Measurements from ENCODE around the gene LRMDA. TPM values are rescaled to one million over a fixed set of nuclear protein-coding genes. Genes with fewer than 3 reads are reported as not detected.
A peak's percentile ranks its signal among the peaks of the same experiment; 100 is the strongest.

Gene LRMDA
- total and polyA plus RNA-seq, 2 of the 4 experiments (the other 2 are of a cell fraction), result 0.07 TPM; not detected in 1

- Histone ChIP-seq H3K27me3 (ENCODE audit: control insufficient read depth, insufficient read depth, low read length) (no peaks in the 10 kb centered on the region), H3K27ac (ENCODE audit: insufficient read depth, low read length) (no peak overlapping the region), H3K4me1 (ENCODE audit: control insufficient read depth, insufficient read depth, low read length) (peaks cover 22% of the 10 kb centered on the region), H3K4ac (ENCODE audit: low read depth, low read length) (peak overlapping the region; percentile 24; the same call in 1 of the 2 replicates), H3K9me1 (ENCODE audit: insufficient read depth, low read length) (no peaks in the 10 kb centered on the region), H3K9ac (ENCODE audit: low read depth, low read length) (no peak overlapping the region), H3K9me3 (ENCODE audit: control insufficient read depth, insufficient read depth, low read length) (no peaks in the 10 kb centered on the region), H4K91ac (ENCODE audit: insufficient read depth, low read depth, low read length) (peak overlapping the region; percentile 31; the same call in 1 of the 2 replicates), H4K5ac (ENCODE audit: low read depth, low read length) (peak overlapping the region; percentile 76; the same call in 1 of the 2 replicates), H4K20me1 (ENCODE audit: insufficient read depth, low read length) (no peaks in the 10 kb centered on the region), H3K79me1 (ENCODE audit: low read depth in 1 of 2, low read length in 2 of 2) (no peaks in the 10 kb centered on the region), H3K4me3 (ENCODE audit: insufficient read depth, low read depth, low read length) (no peak overlapping the region), H2BK20ac (ENCODE audit: low read depth, low read length) (peak overlapping the region; percentile 67), H2BK5ac (ENCODE audit: low read depth, low read length, poor library complexity, severe bottlenecking) (peak overlapping the region; percentile 5), H2BK15ac (ENCODE audit: low read depth, low read length) (peak overlapping the region; percentile 11; the same call in 1 of the 3 replicates), H2AK9ac (replicated peaks; ENCODE audit: low read depth, low read length, poor library complexity) (no peak overlapping the region), H3K36me3 (ENCODE audit: control insufficient read depth, insufficient read depth, low read length) (no peaks in the 10 kb centered on the region), H2AK5ac (ENCODE audit: low read depth, low read length) (no peak overlapping the region), H4K8ac (ENCODE audit: low read depth in 2 of 2, low read length in 2 of 2) (no peak overlapping the region; a peak in 1 of 4 replicates), H2AFZ (replicated peaks; ENCODE audit: low read length, poor library complexity) (no peak overlapping the region), H3K18ac (ENCODE audit: low read depth, low read length) (peak overlapping the region; percentile 17; the same call in 1 of the 2 replicates), H2BK120ac (ENCODE audit: low read depth, low read length) (peak overlapping the region; percentile 42), H3K4me2 (ENCODE audit: low read depth, low read length) (no peak overlapping the region), H3K56ac (ENCODE audit: extremely low read depth, insufficient read depth, low read length) (no peak overlapping the region), H3K23ac (ENCODE audit: low read depth, low read length) (no peak overlapping the region), H3K14ac (replicated peaks; ENCODE audit: low read depth, low read length) (no peak overlapping the region)
- DNase-seq (no peak), ATAC-seq (ENCODE audit: low read depth) (no peak)
- BruUV-seq (replicated peaks), result no TSS peak
- no peak for TF ChIP-seq CHD1 (IDR thresholded peaks at IDR 0.05; ENCODE audit: low read depth, low read length)
- TF ChIP-seq CEBPB (IDR thresholded peaks at IDR 0.05; ENCODE audit: low read depth, low read length), result no peak
- TF ChIP-seq SMC3 (IDR thresholded peaks at IDR 0.05; ENCODE audit: low read depth, low read length), result no peak
- TF ChIP-seq RAD21 (IDR thresholded peaks at IDR 0.05; ENCODE audit: low read length), result no peak
- no peak for TF ChIP-seq MAFK (IDR thresholded peaks at IDR 0.05; ENCODE audit: low read depth, low read length)
- TF ChIP-seq MXI1 (IDR thresholded peaks at IDR 0.05; ENCODE audit: borderline replicate concordance, low read depth, low read length), result no peak
- TF ChIP-seq, protein P1, sequence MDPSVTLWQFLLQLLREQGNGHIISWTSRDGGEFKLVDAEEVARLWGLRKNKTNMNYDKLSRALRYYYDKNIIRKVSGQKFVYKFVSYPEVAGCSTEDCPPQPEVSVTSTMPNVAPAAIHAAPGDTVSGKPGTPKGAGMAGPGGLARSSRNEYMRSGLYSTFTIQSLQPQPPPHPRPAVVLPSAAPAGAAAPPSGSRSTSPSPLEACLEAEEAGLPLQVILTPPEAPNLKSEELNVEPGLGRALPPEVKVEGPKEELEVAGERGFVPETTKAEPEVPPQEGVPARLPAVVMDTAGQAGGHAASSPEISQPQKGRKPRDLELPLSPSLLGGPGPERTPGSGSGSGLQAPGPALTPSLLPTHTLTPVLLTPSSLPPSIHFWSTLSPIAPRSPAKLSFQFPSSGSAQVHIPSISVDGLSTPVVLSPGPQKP (IDR thresholded peaks at IDR 0.05; ENCODE audit: borderline replicate concordance, low read depth, low read length), result no peak
- dilution Hi-C loops (cut with HindIII; ENCODE audit: low sequenced_read_pairs, unreplicated experiment), result no loop called here
- in situ Hi-C loops (cut with MboI; ENCODE audit: low sequenced_read_pairs), result no loop called here
- ChIA-PET POLR2A (ENCODE audit: unreplicated experiment) (no interaction called here), CTCF (no interaction called here)
- 60% methylated on average over 1 of the region's 8 CpGs; no CpG with 5 or more reads in 1 of the 2 experiments for WGBS, 2 experiments (ENCODE audit: extremely low coverage in 2 of 2, insufficient read length in 1 of 2)
- intact Hi-C loops (cut with micrococcal nuclease), result no loop called here
Observed at GRCh38 chr10:76190634-76191270, 759.3 kb downstream of the LRMDA start.

Data from IMR-90 (cell line).